ENCODE measurements around the gene MEGF11. TPM values are rescaled to one million over a fixed set of nuclear protein-coding genes. Genes with fewer than 3 reads are reported as not detected.

Gene MEGF11
- total RNA-seq, 3 donors from 2014 or later = not detected

DNA sequence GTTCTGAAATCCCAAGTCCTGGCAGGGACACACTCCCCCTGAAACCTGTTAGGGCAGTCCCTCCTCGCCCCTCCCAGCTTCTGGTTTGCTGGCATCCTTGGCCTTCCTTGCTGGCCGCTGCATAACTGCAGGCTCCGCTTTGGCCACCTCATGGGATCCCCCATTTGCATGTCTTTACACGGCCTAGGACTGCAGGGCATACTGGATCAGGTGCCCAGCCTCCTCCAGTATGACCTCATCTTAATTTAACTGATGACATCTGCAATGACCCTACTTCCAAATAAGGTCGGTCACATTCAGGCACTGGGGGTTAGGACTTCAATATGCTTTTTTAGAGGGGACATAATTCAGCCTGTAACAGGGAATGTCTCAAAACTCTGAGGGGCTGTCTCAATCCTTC is 210.9 kb downstream of the MEGF11 start:
- no peaks in the 10 kb centered on the region for H3K9me3 ChIP-seq
- H3K27me3 ChIP-seq = peaks cover 0 to 8% of the 10 kb centered on the region in 2 donors
- H3K4me1 ChIP-seq = no peaks in the 10 kb centered on the region
- peak in 1 of 2 donors; percentile 69 for DNase-seq (ENCODE audit: low spot score in 2 of 2)
- no peak overlapping the region for H3K27ac ChIP-seq
- intact Hi-C loops (cut with DNase I; ENCODE audit: low total_unique reads) = no loop called here
- no peak for TF ChIP-seq CTCF (IDR thresholded peaks at IDR 0.05)
- TF ChIP-seq POLR2A (IDR thresholded peaks at IDR 0.05) = no peak
- no peak for TF ChIP-seq POLR2AphosphoS5 (IDR thresholded peaks at IDR 0.05)
- no peaks in the 10 kb centered on the region for H3K36me3 ChIP-seq
- no peak overlapping the region for H3K4me3 ChIP-seq

DNA sequence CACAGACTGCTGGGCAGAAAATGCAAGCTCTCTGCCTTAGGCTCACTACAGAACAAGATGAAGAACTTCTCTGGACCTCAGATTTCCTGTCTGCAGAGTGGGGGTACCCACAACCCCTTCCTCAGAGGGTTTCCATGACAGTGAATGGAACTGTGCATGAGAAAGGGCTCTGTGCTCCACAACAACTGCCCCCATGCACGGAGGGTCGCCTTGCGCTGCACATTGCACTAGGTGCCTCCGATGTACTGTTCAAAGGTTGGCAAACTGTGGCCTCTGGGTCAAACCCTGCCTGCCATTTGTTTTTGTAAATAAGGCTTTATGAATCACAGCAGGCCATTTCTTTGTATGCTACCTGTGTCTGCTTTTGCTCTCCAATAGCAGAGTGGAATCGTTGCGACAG is 212.3 kb downstream of the MEGF11 start:
- no peak for DNase-seq (ENCODE audit: low spot score in 2 of 2)
- Histone ChIP-seq H3K4me1 (no peaks in the 10 kb centered on the region), H3K36me3 (no peaks in the 10 kb centered on the region), H3K4me3 (no peak overlapping the region), H3K27me3 (peaks cover 0 to 20% of the 10 kb centered on the region in 2 donors), H3K9me3 (no peaks in the 10 kb centered on the region), H3K27ac (no peak overlapping the region)
- intact Hi-C loops (cut with DNase I; ENCODE audit: low total_unique reads) = no loop called here
- TF ChIP-seq POLR2A (IDR thresholded peaks at IDR 0.05) (no peak), POLR2AphosphoS5 (IDR thresholded peaks at IDR 0.05) (no peak), CTCF (IDR thresholded peaks at IDR 0.05) (no peak)

DNA sequence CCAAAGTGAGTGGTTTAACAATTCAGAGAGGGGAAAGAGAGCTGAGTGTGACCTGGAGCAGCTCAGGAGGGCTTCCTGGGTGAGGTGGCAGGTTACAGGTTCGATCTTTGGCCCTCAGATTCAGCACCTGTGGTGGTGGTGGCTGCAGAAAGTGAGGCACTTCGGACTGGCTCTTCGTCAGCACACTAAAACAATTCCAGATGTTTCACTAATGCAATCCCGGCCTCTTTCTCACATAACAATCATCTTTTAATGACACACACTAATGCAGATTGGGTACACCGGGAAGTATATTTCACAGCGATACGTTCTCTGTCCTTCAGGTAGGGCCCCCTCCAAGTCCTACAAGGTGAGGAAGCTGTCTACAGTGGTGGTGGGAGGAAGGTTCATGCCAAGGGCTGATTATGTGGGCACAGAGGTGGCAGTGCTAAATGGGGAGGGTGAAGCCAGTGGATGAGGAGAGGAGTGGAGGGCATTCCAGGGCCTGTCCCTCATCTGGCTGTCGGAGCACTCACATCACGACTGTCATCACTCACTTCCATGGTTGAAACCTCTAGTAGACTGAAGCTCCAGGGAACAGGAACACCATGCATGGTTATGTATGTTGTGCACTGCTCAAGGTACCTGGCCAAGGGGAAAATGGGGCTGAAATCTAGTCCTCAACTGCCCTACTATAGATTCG is 213.2 kb downstream of the MEGF11 start:
- Histone ChIP-seq H3K27me3 (peaks cover 0 to 25% of the 10 kb centered on the region in 2 donors), H3K4me1 (no peaks in the 10 kb centered on the region), H3K9me3 (no peaks in the 10 kb centered on the region), H3K4me3 (no peak overlapping the region), H3K36me3 (no peaks in the 10 kb centered on the region), H3K27ac (no peak overlapping the region)
- intact Hi-C loops (cut with DNase I; ENCODE audit: low total_unique reads) = no loop called here
- TF ChIP-seq POLR2A (IDR thresholded peaks at IDR 0.05) (no peak), CTCF (IDR thresholded peaks at IDR 0.05) (no peak), POLR2AphosphoS5 (IDR thresholded peaks at IDR 0.05) (no peak)
- DNase-seq (ENCODE audit: low spot score in 2 of 2) = no peak

GRCh38 chr15:66039117-66039871 is 214.3 kb downstream of the MEGF11 start:
- TF ChIP-seq CTCF (IDR thresholded peaks at IDR 0.05) = no peak
- TF ChIP-seq POLR2AphosphoS5 (IDR thresholded peaks at IDR 0.05) = no peak
- TF ChIP-seq POLR2A (IDR thresholded peaks at IDR 0.05) = no peak
- intact Hi-C loops (cut with DNase I; ENCODE audit: low total_unique reads) = no loop called here
- Histone ChIP-seq H3K9me3 (no peaks in the 10 kb centered on the region), H3K4me1 (no peaks in the 10 kb centered on the region), H3K36me3 (no peaks in the 10 kb centered on the region), H3K27me3 (peaks cover 0 to 25% of the 10 kb centered on the region in 2 donors), H3K27ac (no peak overlapping the region), H3K4me3 (no peak overlapping the region)
- DNase-seq (ENCODE audit: low spot score in 2 of 2) = no peak

Data from breast epithelium (tissue), 4 donors.